HG02885 (cell line): ENCODE data around the gene HSPB7.
"Not testable (repeated sequence)": the region's sequence is repeated elsewhere in the genome, so short reads cannot be mapped to it uniquely, and the experiment has no call there.

Experiments
- ATAC-seq: cut with Tn5 transposase; IDR thresholded peaks from one replicate; pipeline ENCODE4 v1.9.1; 2021; ENCODE audit warnings: mild to moderate bottlenecking; ENCODE audit not compliant: unreplicated experiment, poor library complexity

The HSPB7 gene

GRCh38 chr1:15988856-15989736, 28.7 kb downstream of the HSPB7 start:
- no peak for ATAC-seq

GRCh38 chr1:15985611-15986297, 32.1 kb downstream of the HSPB7 start:
- no peak for ATAC-seq

GRCh38 chr1:15983275-15983674, 34.6 kb downstream of the HSPB7 start:
- no peak for ATAC-seq

GRCh38 chr1:15981679-15982078, 36.2 kb downstream of the HSPB7 start:
- no peak for ATAC-seq

- ATAC-seq = not testable (repeated sequence)
Measured at GRCh38 chr1:15977947-15978346, 39.9 kb downstream of the HSPB7 start.

- ATAC-seq = peak; percentile 89
Measured at GRCh38 chr1:15975805-15976680, 41.8 kb downstream of the HSPB7 start, which contains the start of gene ZBTB17. Gene ZBTB17, minus strand, starts transcription at chr1:15976101. Its CDS starts 27,606 bp downstream, at chr1:15948495.

- ATAC-seq = peak; percentile 67
Measured at GRCh38 chr1:15975358-15975804, 42.5 kb downstream of the HSPB7 start.

GRCh38 chr1:15974855-15975254, 43.0 kb downstream of the HSPB7 start:
- ATAC-seq = no peak

- ATAC-seq = no peak
Measured at GRCh38 chr1:15973772-15974171, 44.1 kb downstream of the HSPB7 start.

GRCh38 chr1:15972409-15972808, 45.4 kb downstream of the HSPB7 start:
- no peak for ATAC-seq

- ATAC-seq = no peak
Measured at GRCh38 chr1:15970911-15971310, 46.9 kb downstream of the HSPB7 start.

GRCh38 chr1:15969321-15969880, 48.4 kb downstream of the HSPB7 start:
- ATAC-seq = no peak

GRCh38 chr1:15968172-15968571, 49.7 kb downstream of the HSPB7 start:
- ATAC-seq = no peak

GRCh38 chr1:15966956-15967344, 50.9 kb downstream of the HSPB7 start:
- no peak for ATAC-seq

- peak; percentile 69 for ATAC-seq
Measured at GRCh38 chr1:15966081-15966955, 51.5 kb downstream of the HSPB7 start.

- no peak for ATAC-seq
Measured at GRCh38 chr1:15965228-15965767, 52.5 kb downstream of the HSPB7 start.
